ENCODE measurements around the gene MED13L.
"Not testable (repeated sequence)": the region's sequence is repeated elsewhere in the genome, so short reads cannot be mapped to it uniquely, and the experiment has no call there.

Gene MED13L

DNA sequence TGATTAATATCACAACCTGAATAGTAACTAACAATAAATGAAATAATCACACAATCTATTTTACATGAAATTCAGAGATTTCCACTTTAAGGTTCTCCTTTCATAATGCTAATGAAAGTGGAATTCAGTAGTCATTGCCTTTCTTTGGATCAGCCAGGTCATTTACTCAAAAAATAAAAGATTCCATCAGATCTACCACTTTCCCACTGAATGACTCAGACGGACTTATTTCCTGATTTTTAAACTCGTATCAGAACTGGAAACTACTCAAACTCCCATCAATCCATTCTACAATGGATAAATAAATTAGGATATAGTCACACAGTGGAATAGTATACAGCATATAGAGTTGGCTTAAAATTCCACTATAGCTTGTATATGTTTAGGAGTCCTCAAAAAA is 237.1 kb downstream of the MED13L start:
- no peak for DNase-seq

DNA sequence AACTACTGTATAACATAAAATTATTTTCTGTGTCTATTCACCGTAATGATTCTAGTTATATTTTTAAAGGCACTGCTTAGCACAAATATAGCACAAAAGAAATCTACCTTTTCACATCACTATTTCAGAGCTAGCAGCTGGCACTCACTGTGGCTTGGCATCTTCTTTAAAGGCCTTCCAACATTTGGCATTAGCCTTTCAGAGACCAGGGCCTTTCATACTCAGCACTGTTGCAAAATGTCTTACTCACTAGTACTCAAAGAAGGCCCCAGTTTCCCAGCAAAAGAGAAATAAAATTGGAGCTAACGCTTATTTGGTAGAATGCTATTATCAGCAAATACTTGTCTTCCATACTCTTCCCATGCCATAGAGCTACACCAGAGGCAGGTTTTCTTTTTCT is 238.4 kb downstream of the MED13L start:
- no peak for DNase-seq

DNA sequence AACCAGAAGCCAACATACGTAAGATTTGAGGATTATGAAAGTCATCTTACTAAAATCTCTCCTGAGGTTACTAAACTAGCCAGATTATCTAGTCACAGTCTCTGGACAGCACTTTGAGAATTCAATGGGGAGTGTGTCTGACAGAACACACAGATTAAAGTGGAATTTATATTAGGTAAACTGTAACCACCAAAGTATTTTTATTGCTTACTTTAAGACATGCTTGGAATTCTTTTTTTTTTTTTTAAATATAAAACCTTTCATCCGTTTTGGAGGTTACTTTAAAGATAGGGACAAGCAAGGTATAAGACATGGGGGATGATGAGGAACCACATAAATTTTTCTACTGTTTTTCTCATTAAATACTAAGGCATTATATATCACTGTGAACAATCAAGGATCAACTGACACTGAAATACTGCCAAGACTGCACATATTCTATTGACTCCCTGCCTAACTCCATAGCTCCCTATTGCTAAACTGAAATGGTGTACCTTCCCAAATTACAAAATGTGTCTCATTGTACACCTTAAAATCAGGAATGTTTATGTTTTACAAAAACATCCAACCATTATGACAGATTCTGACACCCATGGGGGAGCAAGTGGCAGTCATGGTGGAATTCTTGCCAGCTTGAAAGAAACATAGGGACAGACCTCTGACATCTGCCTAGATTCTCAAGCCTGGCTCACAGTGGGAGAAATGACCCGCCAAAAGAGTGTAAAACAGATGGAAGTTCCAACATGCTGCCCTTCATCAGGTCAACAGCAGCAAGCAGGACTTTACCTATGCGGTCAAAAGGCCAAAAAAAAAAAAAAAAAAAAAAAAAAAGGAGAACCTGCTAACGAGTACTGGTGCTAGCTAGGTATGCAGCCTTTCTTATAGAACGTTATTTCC is 239.3 kb downstream of the MED13L start:
- no peak for DNase-seq

DNA sequence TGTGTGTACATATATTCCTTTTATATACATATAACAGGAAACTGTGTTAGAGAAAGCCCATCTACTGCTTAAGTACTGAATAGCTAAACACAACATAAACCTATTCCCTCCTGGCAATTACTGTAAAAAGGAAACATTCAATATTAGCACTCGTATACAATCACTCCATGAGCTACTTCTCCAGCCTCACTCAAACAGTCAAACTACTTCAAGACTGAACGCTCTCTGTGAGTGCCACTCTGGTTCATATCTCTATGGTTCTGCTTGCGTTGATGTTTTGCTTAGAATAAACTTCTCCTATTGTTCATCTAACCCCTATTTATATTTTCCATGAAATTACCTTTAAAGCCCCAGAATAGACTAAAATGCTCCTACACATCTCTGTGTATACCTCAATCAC is 243.7 kb downstream of the MED13L start:
- DNase-seq: no peak

DNA sequence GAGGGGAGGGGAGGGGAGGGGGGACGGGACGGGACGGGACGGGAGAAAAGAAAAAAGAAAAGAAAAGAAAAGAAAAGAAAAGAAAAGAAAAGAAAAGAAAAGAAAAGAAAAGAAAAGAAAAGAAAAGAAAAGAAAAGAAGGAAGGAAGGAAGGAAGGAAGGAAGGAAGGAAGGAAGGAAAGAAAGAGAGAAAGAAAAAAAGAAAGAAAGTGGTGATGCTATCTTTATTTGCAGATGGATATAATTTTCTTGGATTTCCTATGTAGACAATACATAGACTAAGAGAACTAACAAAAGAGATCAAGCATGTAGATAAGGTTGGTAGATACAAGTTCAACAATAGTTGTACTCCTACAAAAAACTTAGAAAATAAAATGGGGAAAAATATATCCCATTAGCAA is 245.9 kb downstream of the MED13L start:
- DNase-seq: not testable (repeated sequence)

DNA sequence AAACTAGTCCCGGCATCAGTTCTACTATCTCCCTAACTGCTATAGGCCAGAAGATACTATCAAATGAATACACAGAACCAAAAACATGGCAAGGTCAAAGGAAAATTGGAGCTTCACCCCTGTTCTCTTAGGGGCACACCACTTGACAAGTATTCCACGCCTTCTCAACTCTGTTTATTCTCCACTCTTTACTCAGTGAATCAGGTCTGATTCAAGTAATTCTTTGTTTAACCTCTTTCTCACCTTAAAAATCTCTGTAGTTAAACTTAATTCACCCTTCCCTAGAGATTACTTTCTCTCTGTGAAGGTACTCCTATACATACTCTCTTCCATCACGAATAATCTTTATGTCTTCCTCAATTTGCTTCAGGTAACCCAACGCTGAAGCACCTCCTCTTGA is 248.9 kb downstream of the MED13L start:
- DNase-seq: no peak

DNA sequence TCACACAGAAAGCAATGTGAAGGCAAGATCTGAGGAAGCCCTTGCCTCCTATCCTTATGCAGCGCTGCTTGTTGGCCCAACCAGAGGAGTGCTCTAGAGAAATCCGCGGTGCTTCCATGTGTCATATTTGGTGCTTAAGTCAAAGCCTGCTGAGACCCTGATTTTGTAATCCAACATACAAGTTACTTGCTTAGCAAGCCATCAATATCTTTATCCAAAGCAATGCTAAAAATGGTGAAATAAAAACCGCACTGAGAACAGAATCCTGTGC is 250.0 kb downstream of the MED13L start:
- no peak for DNase-seq

DNA sequence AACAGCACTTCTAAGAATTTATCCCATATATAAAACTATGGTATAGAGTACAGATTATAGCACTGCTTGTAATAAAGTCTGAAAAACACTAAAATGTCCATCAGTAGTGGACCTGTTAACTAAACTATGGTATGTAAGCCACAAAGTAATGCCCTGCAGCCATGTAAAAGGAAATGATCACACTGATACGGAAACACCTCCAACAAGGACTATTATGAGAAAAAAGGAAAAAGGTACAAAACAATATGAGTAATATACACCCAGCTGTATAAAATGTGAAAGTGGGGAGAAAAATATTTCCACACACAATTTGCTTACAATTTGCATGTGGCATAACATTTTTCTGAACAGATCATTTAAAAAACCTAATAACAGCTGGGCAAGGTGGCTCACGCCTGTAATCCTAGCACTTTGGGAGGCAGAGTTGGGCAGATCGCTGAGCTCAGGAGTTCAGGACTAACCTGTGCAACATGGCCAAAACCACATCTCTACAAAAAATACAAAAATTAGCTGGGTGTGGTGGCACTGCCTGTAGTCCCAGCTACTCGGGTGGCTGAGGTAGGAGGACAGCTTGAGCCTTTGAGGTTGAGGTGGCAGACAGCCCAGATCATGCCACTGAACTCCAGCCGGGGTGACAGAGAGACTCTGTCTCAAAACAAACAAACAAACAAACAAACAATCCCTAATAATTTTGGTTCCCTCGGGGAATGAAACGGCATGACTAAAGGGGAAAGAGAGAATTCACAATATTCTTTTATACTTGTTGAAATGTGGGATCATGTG is 250.5 kb downstream of the MED13L start:
- no peak for DNase-seq

DNA sequence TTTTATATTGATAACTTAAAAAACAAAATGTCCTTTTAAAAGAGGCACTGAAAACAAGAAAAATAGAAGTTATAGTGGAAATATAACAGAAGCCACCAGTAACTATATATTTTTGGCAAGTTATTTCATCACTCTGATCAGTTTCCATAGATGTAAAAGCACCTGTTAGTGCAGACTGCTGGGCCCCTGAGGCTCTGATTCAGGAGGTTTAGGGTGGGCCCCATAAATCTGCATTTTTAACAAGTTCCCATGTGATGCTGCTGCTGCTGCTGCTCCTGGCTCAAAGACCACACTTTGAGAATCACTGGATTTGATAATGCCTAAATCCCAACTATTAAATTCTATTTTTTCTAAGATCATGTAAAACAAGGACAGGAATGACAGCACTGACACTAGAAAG is 251.1 kb downstream of the MED13L start:
- no peak for DNase-seq

DNA sequence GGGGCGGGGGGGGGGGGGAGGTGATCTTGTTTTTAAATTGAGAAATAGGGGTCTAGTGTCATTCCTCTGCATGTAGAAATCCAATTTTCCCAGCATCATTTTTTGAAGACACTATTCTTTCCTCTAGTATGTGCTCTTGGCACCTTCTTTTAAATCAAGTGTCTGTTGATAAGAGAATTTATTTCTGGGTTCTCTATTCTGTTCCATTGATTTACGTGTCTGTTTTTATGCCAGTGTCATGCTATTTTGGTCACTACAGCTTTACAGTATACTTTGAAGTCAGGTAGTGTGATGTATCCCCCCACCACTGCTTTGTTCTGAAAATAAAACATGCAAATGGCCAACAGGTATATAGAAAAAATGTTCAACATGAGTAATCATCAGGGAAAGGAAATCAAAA is 252.7 kb downstream of the MED13L start:
- DNase-seq: no peak

DNA sequence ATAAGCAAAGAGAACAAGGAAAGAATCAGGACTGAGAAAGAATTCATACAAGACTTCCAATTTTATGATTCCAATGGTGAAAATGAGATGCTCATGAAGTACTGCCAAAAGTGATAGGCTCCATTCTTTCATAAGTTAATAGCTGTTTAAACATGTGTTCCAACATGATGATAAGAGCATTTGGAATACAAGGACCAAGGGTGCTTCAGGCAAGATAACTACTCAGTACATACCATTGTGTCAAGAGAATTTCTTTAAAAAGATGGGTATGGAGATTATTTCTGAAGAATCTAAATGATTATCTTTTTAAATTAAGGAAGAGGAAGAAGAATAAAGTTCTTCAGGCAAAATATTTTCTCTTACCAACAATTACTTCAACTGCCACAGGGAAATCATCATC is 258.1 kb downstream of the MED13L start:
- no peak for DNase-seq

DNA sequence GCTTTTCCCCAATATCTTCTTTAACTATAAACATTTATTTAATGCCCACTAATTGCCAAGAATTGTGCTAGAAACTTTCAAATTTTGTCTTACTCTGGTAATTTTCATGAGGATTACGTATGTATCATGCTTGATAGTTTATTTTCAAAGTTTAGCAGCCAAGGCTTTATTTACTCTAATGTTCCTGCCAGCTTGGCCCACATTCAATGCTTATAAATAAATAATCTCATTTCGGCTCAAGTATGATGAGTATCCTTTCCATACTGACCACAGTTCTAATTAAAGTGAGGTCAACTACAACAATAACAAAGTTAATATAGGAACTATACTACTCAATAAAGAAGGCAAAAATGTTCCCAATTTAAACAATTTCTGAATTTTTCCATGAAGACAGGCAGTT is 259.2 kb downstream of the MED13L start:
- no peak for DNase-seq

DNA sequence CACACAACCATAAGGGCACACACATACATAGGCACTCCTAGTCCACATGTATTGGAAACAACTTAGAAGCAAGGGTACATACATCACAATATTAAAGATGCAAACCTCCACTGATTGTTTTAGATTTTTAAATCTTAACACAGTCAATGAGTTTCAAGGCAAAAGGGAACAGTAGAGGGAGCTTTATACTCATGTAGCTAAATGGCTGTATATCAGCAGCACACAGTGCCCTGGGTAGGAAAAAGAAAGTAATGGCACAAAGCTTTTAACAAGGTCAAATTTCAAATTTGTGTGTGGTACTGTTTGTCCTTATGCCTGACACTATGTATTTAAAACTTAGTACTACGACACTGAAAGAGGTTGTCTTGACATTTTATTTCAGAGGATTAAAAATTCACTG is 262.0 kb downstream of the MED13L start:
- no peak for DNase-seq

DNA sequence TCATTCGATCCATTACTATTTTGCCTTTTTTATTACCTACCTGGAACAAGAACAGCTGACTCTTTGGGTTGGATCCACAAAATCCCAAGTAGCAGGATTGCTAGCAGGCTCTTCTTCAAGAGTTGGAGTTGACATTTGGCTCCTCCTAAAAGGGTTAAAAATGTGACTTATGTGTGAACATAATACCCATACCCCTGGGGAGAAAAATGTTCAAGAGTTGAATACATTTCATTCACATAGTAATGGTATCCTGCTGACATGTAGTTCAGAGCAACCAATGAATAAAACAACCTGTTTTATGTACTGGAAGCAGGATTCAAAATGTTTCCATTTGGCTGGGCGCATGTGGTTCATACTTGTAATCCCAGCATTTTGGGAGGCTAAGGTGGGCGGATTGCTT is 264.7 kb downstream of the MED13L start:
- no peak for DNase-seq

DNA sequence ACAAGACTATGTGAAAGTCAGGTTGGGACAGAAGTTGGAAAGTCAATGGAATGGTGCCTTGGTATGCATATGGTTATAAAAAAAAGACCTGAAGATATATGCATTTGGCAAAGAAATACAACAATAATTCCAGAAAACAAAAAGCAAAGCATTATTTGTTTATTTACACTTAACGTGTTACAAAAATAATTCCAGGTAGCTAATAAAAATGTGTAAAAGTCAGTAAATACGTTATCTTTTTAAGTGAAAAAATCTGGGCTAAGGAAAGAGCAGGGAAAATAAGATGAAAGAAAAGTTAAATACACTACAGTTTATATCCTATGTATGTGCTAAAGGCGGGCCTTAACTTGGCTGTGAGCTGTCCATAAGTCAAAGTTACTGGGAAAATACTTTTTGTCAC is 266.3 kb downstream of the MED13L start:
- DNase-seq: no peak

DNA sequence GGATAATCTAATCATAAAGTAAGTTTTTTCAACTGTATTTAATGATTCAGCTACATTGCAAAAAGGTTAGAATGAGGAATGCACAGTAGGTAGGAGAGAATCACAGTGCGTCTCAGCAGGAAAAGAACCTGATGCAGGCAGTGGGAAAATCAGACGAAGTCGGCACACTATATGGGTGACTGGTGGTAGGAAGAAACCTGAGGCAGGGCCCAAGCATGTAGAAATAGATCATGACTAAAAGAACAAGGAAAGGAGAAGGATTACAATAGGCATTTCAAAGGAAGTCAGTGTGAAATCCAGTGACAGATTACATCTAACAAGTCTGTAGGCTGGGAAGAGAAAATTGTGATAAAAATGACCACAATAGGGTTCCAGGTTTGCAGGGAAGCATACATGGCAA is 267.0 kb downstream of the MED13L start:
- DNase-seq: no peak

DNA sequence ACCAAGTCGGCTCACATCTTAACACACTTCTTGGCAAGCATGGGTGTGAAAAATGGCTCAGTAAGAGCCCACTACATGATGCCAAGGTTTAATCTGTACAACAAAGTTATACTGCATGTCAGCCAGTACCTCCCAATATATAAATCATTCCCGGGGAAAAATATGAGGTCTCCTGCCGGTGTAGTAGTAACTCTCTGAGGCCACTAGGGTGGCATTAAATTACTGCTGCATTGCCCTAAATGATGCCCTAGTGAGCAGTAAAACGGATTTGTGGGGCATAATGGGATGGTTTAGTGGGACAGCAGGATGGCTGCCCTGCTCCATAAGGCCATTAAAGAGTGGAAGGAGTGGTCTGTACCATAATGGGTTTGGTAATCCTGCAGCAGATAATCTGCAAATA is 267.7 kb downstream of the MED13L start:
- no peak for DNase-seq

DNA sequence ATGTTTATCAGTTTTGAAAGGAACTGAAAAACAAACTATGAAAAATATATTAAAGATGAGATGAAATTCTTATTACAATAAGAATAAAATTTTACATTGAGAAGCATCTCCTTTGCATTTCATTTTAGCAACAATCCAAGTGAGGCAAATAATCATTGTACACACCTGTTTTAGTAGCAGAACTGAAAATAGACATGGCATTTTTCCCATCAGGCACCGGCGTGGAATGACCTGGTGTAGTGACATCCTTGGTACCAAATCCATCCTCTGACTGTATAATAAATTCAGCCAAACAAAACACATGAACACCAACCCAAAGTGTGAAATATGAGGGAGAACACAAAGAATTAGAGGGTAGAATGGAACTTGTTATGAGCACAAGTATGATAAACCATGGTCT is 271.4 kb downstream of the MED13L start:
- DNase-seq: no peak

DNA sequence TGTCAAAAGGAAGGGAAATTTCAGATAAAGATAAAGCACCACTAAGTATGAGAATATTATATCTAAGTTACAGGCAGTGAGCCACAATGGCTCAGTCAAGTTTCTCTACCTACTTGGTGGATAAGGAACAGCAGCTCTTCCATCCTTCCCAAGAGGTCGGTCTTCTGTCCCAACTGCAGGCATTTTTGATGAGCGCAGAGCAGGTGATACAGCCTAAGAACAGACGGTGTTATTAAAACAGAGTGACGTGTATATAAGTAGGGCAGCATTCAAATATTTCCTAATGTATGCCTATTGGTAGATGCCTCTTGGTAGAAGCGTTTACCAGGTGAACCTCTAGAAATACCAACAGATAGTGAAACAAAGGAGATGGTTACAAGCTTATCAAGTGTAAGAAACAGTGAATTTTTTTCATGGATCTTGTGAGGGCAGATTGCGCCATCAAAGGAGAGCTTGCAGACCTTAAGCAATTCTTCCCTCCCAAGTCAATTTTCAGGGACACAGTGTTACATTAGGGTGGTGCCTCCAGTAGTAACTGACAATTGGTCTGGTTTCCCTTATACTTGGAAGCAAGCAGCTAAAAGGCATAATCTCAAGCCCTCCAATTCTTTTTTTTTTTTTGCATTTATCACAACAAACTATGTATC is 274.5 kb downstream of the MED13L start:
- DNase-seq: no peak

DNA sequence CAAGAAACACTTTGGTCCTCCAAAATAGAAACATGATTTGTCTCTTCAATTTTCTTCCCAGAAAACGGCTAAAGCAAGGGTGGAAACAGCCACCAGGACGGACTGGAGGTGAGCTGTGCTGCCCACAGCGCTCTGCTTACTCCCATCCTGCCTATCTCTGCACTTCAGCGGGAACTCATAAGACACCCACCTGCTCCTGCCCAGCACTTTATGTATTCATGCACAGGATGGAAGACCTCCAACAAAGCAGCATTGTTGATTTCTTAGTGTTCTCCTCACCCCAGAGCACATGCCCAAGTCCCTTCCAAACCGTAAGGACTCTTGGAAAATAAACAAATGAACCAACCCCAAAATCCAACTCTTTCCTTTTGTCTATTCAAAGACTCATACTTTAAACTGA is 277.2 kb downstream of the MED13L start:
- no peak for DNase-seq

DNA sequence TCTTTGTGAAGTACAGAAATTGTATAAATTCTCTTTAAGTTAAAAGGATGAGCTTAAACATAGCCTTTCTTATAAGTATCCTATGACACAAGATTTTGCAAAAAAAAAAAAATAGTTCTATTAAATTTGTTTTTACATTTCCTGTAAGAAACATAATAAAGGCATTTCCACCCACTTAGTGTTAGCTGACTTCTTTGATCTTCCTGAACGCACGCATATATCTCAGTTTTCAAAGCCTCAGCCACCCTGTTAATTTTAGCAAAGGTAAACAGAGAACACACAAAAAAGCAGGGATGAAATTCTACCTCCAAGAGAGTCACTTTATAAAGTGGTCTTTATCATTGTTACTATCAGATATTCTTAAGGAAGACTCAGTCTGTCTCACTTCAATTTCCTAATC is 277.9 kb downstream of the MED13L start:
- DNase-seq: no peak

DNA sequence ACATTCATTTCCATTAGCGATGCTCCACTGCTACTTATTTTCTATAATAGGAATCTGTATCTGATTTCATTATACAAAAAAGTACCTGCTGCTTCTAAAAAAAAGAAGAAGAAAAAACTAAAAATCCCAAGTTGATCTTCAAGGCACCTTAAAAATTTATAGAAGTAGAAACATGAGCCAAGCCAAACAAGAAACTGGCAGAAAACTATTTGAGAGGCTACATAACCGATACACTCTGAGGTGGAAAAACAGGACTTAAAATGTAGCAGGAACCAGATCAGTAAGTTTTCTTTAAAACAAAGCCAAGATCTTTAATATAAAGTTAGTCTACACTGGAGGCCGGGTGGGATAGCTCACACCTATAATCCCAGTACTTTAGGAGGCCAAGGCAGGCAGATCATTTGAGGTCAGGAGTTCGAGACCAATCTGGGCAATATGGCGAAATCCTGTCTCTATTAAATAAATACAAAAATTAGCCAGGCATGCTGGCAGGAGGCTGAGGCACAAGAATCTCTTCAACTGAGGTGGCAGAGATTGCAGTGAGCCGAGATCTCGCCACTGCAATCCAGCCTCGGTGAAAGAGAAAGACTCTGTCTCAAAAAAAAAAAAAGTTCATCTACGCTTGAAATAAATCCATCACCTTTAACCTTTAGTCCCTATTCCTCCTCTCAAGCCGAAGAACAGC is 278.6 kb downstream of the MED13L start:
- DNase-seq: no peak

DNA sequence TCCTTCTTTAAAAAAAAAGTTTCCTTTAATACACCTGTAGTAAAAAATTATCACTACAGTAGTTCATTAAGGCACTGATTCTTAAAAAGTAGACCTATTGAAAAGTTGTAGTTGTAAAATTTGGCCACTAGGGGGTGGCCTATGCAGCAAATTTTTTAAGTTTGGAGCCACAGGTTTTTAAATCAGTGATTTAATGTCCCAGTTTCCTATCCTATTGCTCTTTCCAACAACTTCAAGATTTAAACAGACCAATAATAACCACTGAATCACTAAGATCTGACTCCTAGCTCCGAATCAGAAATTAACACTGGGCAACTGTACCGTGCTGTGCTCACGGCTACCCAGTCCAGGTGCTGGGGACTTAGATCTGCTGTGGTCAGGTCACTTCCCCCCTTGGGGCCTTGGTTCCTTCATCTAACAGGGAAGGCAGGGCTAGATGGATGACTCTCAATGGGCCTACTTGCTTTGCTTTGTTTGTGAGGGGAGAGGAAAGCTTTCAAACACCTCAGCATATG is 279.3 kb downstream of the MED13L start:
- no peak for DNase-seq

Measured in CD4-positive, alpha-beta T cell treated with Interferon gamma for 1 hour (primary cell).